ENCODE data around the gene AGGF1. TPM values are rescaled to one million over a fixed set of nuclear protein-coding genes. Genes with fewer than 3 reads are reported as not detected.

AGGF1 gene
- total RNA-seq, 1 donor from 2014 or later: 15.7 TPM

DNA sequence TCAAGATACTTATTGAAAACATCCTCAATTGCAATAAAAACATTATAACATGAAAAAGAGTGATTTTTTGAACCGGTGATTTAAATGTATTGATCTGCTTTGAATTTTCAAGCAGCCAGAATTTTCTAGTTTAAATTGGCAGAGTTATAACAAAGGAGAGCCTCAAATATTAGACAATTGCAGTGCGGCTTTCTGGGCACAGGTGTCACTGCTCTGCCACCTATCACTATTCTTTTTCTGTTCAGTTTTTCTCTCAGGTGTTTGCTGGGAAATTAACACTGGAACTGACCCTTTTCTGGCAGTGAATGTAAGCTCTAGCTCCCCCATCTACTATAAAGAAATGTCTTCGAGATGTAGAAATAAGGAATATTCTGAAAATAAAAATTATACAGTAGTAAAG is 33.8 kb downstream of the AGGF1 start:
- TF ChIP-seq, protein P1, sequence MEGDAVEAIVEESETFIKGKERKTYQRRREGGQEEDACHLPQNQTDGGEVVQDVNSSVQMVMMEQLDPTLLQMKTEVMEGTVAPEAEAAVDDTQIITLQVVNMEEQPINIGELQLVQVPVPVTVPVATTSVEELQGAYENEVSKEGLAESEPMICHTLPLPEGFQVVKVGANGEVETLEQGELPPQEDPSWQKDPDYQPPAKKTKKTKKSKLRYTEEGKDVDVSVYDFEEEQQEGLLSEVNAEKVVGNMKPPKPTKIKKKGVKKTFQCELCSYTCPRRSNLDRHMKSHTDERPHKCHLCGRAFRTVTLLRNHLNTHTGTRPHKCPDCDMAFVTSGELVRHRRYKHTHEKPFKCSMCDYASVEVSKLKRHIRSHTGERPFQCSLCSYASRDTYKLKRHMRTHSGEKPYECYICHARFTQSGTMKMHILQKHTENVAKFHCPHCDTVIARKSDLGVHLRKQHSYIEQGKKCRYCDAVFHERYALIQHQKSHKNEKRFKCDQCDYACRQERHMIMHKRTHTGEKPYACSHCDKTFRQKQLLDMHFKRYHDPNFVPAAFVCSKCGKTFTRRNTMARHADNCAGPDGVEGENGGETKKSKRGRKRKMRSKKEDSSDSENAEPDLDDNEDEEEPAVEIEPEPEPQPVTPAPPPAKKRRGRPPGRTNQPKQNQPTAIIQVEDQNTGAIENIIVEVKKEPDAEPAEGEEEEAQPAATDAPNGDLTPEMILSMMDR (IDR thresholded peaks at IDR 0.05; ENCODE audit: partially characterized antibody, unreplicated experiment): no peak
- Mint-ChIP-seq H3K4me3 (ENCODE audit: unreplicated experiment) (no peak overlapping the region), H3K27ac (ENCODE audit: unreplicated experiment) (no peak overlapping the region), H3K36me3 (ENCODE audit: unreplicated experiment) (no peaks in the 10 kb centered on the region), H3K9me3 (ENCODE audit: unreplicated experiment) (no peaks in the 10 kb centered on the region), H3K27me3 (ENCODE audit: unreplicated experiment) (no peaks in the 10 kb centered on the region), H3K4me1 (ENCODE audit: low read depth, unreplicated experiment) (no peaks in the 10 kb centered on the region)
- no peak for DNase-seq

DNA sequence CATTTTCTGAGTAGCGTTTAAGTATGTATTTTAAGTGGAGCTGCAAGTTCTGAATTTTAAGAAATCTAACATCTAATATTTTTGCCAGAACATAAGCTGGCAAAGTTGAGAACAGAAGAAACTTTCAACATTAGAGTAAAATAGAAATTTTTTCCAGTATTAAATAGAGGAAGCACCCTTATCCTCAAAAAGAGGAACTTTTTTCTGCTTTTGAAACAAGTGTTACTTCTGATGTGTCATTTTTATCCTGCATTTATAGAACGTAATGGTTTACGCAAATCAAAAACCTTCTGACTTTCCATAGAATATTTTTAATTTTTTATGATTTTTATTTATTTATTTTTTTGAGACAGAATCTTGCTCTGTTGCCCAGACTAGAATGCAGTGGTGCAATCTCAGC is 35.1 kb downstream of the AGGF1 start:
- Mint-ChIP-seq H3K4me1 (ENCODE audit: low read depth, unreplicated experiment) (no peaks in the 10 kb centered on the region), H3K36me3 (ENCODE audit: unreplicated experiment) (no peaks in the 10 kb centered on the region), H3K27me3 (ENCODE audit: unreplicated experiment) (no peaks in the 10 kb centered on the region), H3K4me3 (ENCODE audit: unreplicated experiment) (no peak overlapping the region), H3K27ac (ENCODE audit: unreplicated experiment) (no peak overlapping the region), H3K9me3 (ENCODE audit: unreplicated experiment) (no peaks in the 10 kb centered on the region)
- TF ChIP-seq, protein P1 (IDR thresholded peaks at IDR 0.05; ENCODE audit: partially characterized antibody, unreplicated experiment): no peak
- DNase-seq: no peak

DNA sequence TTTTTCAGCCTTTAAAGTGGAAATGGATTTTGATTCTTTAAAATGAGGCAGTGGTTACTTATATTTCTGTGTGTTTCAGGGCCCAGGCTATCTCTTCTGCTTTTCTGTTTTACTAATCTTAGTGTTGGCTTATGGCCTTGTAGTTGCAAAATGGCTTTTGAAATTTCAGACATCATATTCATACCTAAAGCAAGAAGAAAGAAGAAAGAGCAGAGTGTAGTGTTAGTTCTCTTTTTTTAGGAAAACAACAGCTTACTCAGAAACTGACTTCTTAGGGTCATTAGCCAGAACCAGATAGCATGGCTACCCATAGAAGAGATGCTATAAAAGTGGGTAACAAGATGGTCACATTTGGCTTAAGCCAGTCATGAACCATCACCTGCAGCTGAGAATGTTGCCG is 36.0 kb downstream of the AGGF1 start:
- Mint-ChIP-seq H3K27ac (ENCODE audit: unreplicated experiment) (no peak overlapping the region), H3K4me1 (ENCODE audit: low read depth, unreplicated experiment) (no peaks in the 10 kb centered on the region), H3K9me3 (ENCODE audit: unreplicated experiment) (no peaks in the 10 kb centered on the region), H3K36me3 (ENCODE audit: unreplicated experiment) (no peaks in the 10 kb centered on the region), H3K4me3 (ENCODE audit: unreplicated experiment) (no peak overlapping the region), H3K27me3 (ENCODE audit: unreplicated experiment) (no peaks in the 10 kb centered on the region)
- DNase-seq: no peak
- TF ChIP-seq, protein P1 (IDR thresholded peaks at IDR 0.05; ENCODE audit: partially characterized antibody, unreplicated experiment): no peak

DNA sequence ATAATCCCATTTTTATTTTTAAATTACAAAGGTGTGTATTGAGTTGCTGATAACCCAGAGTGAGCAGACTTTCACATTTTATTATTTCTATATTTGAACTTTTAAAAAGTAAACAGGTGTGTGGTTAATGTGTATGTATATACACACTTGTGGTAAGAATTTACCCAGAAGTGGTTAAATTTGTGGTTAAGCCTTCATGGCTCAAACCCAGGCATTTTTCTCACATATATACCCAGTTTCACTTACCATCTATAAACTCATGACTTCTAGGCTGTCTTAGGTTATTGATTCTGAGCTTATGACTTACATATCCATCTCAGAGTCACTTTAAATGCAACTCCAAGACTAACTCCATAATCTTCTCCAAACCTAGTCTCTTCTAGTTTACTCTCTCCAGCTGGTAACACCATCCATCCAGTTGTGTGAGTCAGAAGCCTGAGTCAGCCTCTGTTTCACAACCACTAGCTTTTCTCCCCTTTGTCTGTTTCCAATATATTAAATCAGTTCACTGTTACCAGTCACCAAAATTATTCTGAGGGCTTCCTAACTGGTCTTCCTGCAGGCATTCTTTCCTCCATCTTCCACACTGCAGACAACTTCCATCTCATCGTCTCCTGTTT is 36.7 kb downstream of the AGGF1 start:
- Mint-ChIP-seq H3K4me3 (ENCODE audit: unreplicated experiment) (no peak overlapping the region), H3K27me3 (ENCODE audit: unreplicated experiment) (no peaks in the 10 kb centered on the region), H3K4me1 (ENCODE audit: low read depth, unreplicated experiment) (no peaks in the 10 kb centered on the region), H3K9me3 (ENCODE audit: unreplicated experiment) (no peaks in the 10 kb centered on the region), H3K36me3 (ENCODE audit: unreplicated experiment) (no peaks in the 10 kb centered on the region), H3K27ac (ENCODE audit: unreplicated experiment) (no peak overlapping the region)
- TF ChIP-seq, protein P1 (IDR thresholded peaks at IDR 0.05; ENCODE audit: partially characterized antibody, unreplicated experiment): no peak
- no peak for DNase-seq

DNA sequence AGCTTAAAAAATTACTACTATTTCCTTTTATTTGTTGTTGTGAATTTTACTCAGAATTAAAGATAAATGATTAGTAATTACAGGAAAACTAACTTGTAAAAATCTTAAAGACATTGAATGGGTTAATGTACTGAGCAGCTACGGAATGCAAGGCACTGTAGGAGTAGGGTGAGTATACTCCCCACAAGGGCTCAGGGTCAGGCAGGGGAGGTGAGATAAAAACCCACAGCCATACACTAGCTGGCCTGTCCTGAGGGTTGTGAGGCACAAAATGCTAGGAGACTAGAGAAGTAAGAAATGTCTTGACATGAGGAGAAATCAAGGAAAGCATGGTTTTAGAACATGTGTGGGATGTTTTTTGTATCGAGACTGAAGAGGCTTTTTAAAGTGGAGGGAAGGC is 43.5 kb downstream of the AGGF1 start:
- peaks cover 11% of the 10 kb centered on the region for H3K4me1 Mint-ChIP-seq (ENCODE audit: low read depth, unreplicated experiment)
- no peak overlapping the region for H3K4me3 Mint-ChIP-seq (ENCODE audit: unreplicated experiment)
- peaks cover 15% of the 10 kb centered on the region for H3K9me3 Mint-ChIP-seq (ENCODE audit: unreplicated experiment)
- TF ChIP-seq, protein P1 (IDR thresholded peaks at IDR 0.05; ENCODE audit: partially characterized antibody, unreplicated experiment): no peak
- peaks cover 12% of the 10 kb centered on the region for H3K27me3 Mint-ChIP-seq (ENCODE audit: unreplicated experiment)
- no peak for DNase-seq
- no peaks in the 10 kb centered on the region for H3K36me3 Mint-ChIP-seq (ENCODE audit: unreplicated experiment)
- H3K27ac Mint-ChIP-seq (ENCODE audit: unreplicated experiment): no peak overlapping the region

All from glutamatergic neuron (in vitro differentiated cells).